ENCODE data around the gene AKT2. TPM values are rescaled to one million over a fixed set of nuclear protein-coding genes. Genes with fewer than 3 reads are reported as not detected.

Gene AKT2
- total and polyA plus RNA-seq, 10 of the 15 experiments (the other 5 are each of a cell fraction or from before 2014, with no cell fraction given) = 1.0 to 185 (median 71.5) TPM

- no peak for TF ChIP-seq ZBTB33 (IDR thresholded peaks at IDR 0.05)
These were observed 42.7 kb downstream of the AKT2 start (continued) for GRCh38 chr19:40242480-40242879.

- Histone ChIP-seq H3K4me1 (ENCODE audit: control insufficient read depth, insufficient read depth, low read length) (no peaks in the 10 kb centered on the region), H3K4me3 (no peak overlapping the region), H3K9me3 (replicated peaks; ENCODE audit: control insufficient read depth, insufficient read depth, low read length) (no peaks in the 10 kb centered on the region), H2AFZ (ENCODE audit: control insufficient read depth, low read depth, low read length) (no peak overlapping the region), H4K20me1 (ENCODE audit: control insufficient read depth, insufficient read depth) (no peaks in the 10 kb centered on the region), H3K27me3 (replicated peaks in 1 of 2; ENCODE audit: control insufficient read depth in 2 of 2, insufficient read depth in 2 of 2, low read length in 1 of 2) (no peaks in the 10 kb centered on the region), H3K36me3 (ENCODE audit: control insufficient read depth in 2 of 2, insufficient read depth in 2 of 2, low read length in 1 of 2) (peaks cover 19 to 30% of the 10 kb centered on the region in 2 experiments; a peak in 3 of 4 replicates), H3K9ac (ENCODE audit: control insufficient read depth, insufficient read depth, low read length) (no peak overlapping the region), H3K4me2 (ENCODE audit: control insufficient read depth, insufficient read depth) (no peak overlapping the region), H3K27ac (ENCODE audit: control insufficient read depth, insufficient read depth) (no peak overlapping the region), H3K79me2 (ENCODE audit: control insufficient read depth, insufficient read depth, low read length) (no peaks in the 10 kb centered on the region)
- SMC1A ChIA-PET (ENCODE audit: uncharacterized antibody, unreplicated experiment) = no interaction called here
- DNase-seq (ENCODE audit: low read depth, low spot score) (no peak), FAIRE-seq (no peak), ATAC-seq (no peak)
- 88% methylated on average over 19 of the region's 21 CpGs for WGBS (ENCODE audit: insufficient coverage, insufficient replicate concordance, low lambda C conversion rate, missing lambda C conversion rate)
- in situ Hi-C loops (cut with MboI) = no loop called here
- POLR2A ChIA-PET = no interaction called here
- no peak for TF ChIP-seq KDM1A (IDR thresholded peaks at IDR 0.05; ENCODE audit: borderline replicate concordance)
- TF ChIP-seq ZBTB4 (CRISPR knock-in tag; IDR thresholded peaks at IDR 0.05) = no peak
- TF ChIP-seq STAT1 (conservative IDR thresholded peaks at IDR 0.05) = no peak
- TF ChIP-seq CHD1 (IDR thresholded peaks at IDR 0.05; ENCODE audit: low read depth, low read length) = no peak
- no peak for TF ChIP-seq ATF7 (IDR thresholded peaks at IDR 0.05; ENCODE audit: low read depth)
- RAD21 ChIA-PET (ENCODE audit: unreplicated experiment) = no interaction called here
- CTCF ChIA-PET = no interaction called here
- no TSS peak for BruUV-seq (replicated peaks)
- intact Hi-C loops (cut with micrococcal nuclease; ENCODE audit: unreplicated experiment) = no loop called here
These were observed 43.2 kb downstream of the AKT2 start for GRCh38 chr19:40241809-40242384.

Measured in GM12878 (cell line).